GM21825 (cell line): ENCODE data around the gene ZKSCAN5.
A peak's percentile ranks its signal among the peaks of the same experiment; 100 is the strongest.
"Not testable (repeated sequence)": the region's sequence is repeated elsewhere in the genome, so short reads cannot be mapped to it uniquely, and the experiment has no call there.

Experiments
- ATAC-seq: cut with Tn5 transposase; IDR thresholded peaks from one replicate; pipeline ENCODE4 v1.9.1; 2021; ENCODE audit warnings: mild to moderate bottlenecking, moderate library complexity; ENCODE audit not compliant: unreplicated experiment

Gene ZKSCAN5

GRCh38 chr7:99551767-99552463, 47.5 kb downstream of the ZKSCAN5 start, which contains the start of gene FAM200A:
TSS of gene FAM200A (minus strand) at chr7:99552114. CDS start at chr7:99548407, 3,707 bp downstream.
- peak; percentile 97 for ATAC-seq

GRCh38 chr7:99553039-99553438, 48.6 kb downstream of the ZKSCAN5 start:
- no peak for ATAC-seq

- no peak for ATAC-seq
Measured at GRCh38 chr7:99554939-99555338, 50.5 kb downstream of the ZKSCAN5 start.

- no peak for ATAC-seq
Measured at GRCh38 chr7:99557196-99557607, 52.7 kb downstream of the ZKSCAN5 start.

- ATAC-seq = peak; percentile 29
Measured at GRCh38 chr7:99557940-99558305, 53.5 kb downstream of the ZKSCAN5 start.

- ATAC-seq = peak; percentile 66
Measured at GRCh38 chr7:99558306-99559174, 54.1 kb downstream of the ZKSCAN5 start, which contains the start of gene ZNF655. TSS of gene ZNF655 (plus strand) at chr7:99558642. CDS start at chr7:99560560, 1,918 bp downstream.

- no peak for ATAC-seq
Measured at GRCh38 chr7:99559175-99559915, 54.9 kb downstream of the ZKSCAN5 start.

- no peak for ATAC-seq
Measured at GRCh38 chr7:99560834-99561736, 56.6 kb downstream of the ZKSCAN5 start.

GRCh38 chr7:99561737-99562051, 57.2 kb downstream of the ZKSCAN5 start:
- no peak for ATAC-seq

- ATAC-seq = no peak
Measured at GRCh38 chr7:99562114-99562784, 57.8 kb downstream of the ZKSCAN5 start.

- no peak for ATAC-seq
Measured at GRCh38 chr7:99562832-99563231, 58.4 kb downstream of the ZKSCAN5 start.

GRCh38 chr7:99563650-99564049, 59.2 kb downstream of the ZKSCAN5 start:
- ATAC-seq = no peak

- ATAC-seq = not testable (repeated sequence)
Measured at GRCh38 chr7:99568770-99569169, 64.3 kb downstream of the ZKSCAN5 start.

- no peak for ATAC-seq
Measured at GRCh38 chr7:99571768-99572167, 67.3 kb downstream of the ZKSCAN5 start.

GRCh38 chr7:99573257-99573656, 68.8 kb downstream of the ZKSCAN5 start:
- ATAC-seq = no peak

- no peak for ATAC-seq
Measured at GRCh38 chr7:99576251-99576650, 71.8 kb downstream of the ZKSCAN5 start.

GRCh38 chr7:99579281-99579955, 75.0 kb downstream of the ZKSCAN5 start:
- no peak for ATAC-seq

- ATAC-seq = no peak
Measured at GRCh38 chr7:99579956-99580777, 75.7 kb downstream of the ZKSCAN5 start.
